Measurements from ENCODE around the gene NRN1. TPM values are rescaled to one million over a fixed set of nuclear protein-coding genes. Genes with fewer than 3 reads are reported as not detected.
A peak's percentile ranks its signal among the peaks of the same experiment; 100 is the strongest.

The NRN1 gene
- total RNA-seq, 1 donor from 2014 or later: 24.4 TPM

DNA sequence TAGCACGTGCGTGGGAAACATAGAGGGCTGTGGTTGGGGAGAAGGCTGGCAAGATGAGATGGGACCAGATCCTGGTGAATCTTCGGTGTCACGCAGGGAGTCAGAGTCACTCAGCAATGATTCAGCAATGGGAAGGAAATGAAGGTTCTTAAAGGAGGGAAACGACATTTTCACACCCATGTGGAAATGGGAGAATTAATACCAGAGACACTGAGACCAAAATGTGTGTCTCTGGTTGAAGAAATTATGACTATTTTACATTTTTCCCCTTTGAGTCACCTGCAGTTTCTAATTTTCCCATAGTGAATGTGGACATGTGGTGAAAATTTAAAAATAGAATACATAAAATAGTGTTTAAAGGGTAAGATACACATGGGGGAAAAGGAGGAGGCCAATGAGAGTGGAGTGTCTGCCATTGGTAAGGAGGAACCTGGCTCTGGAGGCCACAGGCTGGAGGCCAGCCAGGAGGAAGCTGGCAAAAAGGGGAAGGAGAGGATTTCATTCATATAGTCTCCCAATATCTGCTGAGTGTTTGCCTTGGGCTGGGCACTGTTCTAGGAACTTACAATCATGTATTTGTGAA lies 17.5 kb downstream of the NRN1 start:
- H3K9me3 ChIP-seq: no peaks in the 10 kb centered on the region
- H3K4me1 ChIP-seq: no peaks in the 10 kb centered on the region
- TF ChIP-seq, protein P1, sequence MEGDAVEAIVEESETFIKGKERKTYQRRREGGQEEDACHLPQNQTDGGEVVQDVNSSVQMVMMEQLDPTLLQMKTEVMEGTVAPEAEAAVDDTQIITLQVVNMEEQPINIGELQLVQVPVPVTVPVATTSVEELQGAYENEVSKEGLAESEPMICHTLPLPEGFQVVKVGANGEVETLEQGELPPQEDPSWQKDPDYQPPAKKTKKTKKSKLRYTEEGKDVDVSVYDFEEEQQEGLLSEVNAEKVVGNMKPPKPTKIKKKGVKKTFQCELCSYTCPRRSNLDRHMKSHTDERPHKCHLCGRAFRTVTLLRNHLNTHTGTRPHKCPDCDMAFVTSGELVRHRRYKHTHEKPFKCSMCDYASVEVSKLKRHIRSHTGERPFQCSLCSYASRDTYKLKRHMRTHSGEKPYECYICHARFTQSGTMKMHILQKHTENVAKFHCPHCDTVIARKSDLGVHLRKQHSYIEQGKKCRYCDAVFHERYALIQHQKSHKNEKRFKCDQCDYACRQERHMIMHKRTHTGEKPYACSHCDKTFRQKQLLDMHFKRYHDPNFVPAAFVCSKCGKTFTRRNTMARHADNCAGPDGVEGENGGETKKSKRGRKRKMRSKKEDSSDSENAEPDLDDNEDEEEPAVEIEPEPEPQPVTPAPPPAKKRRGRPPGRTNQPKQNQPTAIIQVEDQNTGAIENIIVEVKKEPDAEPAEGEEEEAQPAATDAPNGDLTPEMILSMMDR (IDR thresholded peaks at IDR 0.05): no peak
- DNase-seq: peak; percentile 77
- H3K4me3 ChIP-seq: no peak overlapping the region
- H3K27ac ChIP-seq: no peak overlapping the region
- H3K36me3 ChIP-seq: no peaks in the 10 kb centered on the region
- H3K27me3 ChIP-seq: peaks cover 27% of the 10 kb centered on the region
- peak; percentile 94 for ATAC-seq
- intact Hi-C loops (cut with DNase I): no loop called here

DNA sequence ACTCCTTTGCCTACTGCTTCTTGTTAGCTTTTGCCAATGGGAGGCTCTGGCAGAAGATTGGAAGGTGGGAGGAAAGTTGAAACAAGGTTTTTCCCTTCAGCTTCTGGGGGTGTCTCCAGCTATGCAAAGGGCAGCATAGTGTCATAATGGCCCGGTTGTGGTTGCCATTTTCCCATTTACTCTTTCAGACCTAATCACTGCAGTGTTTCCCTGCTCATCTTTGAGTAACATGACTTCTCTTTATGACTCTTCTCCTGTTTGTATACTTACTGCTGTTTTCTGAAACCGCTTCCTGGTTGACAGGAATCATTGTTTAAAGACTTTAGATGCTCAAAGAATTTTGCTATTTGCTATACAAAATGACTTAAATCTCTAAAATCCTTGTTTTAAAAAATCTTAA lies 19.9 kb downstream of the NRN1 start:
- DNase-seq (no peak), ATAC-seq (no peak)
- intact Hi-C loops (cut with DNase I): no loop called here
- H3K4me1 ChIP-seq: no peaks in the 10 kb centered on the region
- H3K36me3 ChIP-seq: no peaks in the 10 kb centered on the region
- H3K9me3 ChIP-seq: no peaks in the 10 kb centered on the region
- TF ChIP-seq, protein P1 (IDR thresholded peaks at IDR 0.05): no peak
- H3K27me3 ChIP-seq: peaks cover 5% of the 10 kb centered on the region
- H3K27ac ChIP-seq: no peak overlapping the region
- H3K4me3 ChIP-seq: no peak overlapping the region

DNA sequence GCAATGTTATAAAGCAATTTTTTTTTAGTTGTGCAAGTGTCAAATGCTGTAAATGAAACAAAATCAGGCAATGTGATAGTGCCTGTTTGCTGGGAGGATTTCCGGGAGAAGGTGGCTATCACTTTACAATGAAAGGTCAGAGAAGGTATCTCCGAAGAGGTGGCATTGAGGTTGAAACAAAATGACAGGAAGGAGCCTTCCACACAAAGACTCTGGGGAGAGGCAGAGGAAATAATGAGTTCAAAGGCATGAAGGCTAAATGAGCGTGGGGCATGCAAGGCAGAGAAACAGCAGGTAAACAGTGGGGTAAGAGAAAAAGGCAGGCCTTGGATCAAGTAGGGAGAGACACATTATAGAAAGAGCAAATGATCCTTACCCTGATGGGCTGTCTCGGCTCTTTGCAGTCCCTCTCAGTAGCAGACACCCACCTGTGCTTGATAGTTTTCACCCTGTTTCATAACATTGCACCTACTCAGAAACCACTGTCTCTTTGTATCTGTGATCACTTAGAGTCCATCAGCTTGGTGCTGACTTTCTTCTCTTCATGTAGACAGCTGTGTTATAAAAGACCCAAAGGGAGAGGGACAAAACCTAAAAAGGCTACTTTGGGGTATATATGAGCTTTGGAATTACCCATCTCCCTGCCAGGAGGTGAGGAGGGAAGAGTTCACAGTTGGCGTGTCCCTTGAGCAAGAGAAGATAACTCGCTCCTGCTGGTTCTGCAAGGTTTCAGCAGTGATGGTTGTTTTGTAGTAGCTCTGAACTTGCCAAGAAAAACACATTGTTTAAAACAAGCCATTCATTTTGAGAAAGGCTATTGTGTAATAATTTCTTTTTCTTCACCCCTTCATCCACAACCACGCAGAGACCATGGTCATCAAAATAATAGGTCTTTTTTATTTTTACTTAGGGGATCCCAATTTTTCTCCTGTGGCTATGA lies 22.3 kb downstream of the NRN1 start:
- ATAC-seq: no peak
- intact Hi-C loops (cut with DNase I): no loop called here

DNA sequence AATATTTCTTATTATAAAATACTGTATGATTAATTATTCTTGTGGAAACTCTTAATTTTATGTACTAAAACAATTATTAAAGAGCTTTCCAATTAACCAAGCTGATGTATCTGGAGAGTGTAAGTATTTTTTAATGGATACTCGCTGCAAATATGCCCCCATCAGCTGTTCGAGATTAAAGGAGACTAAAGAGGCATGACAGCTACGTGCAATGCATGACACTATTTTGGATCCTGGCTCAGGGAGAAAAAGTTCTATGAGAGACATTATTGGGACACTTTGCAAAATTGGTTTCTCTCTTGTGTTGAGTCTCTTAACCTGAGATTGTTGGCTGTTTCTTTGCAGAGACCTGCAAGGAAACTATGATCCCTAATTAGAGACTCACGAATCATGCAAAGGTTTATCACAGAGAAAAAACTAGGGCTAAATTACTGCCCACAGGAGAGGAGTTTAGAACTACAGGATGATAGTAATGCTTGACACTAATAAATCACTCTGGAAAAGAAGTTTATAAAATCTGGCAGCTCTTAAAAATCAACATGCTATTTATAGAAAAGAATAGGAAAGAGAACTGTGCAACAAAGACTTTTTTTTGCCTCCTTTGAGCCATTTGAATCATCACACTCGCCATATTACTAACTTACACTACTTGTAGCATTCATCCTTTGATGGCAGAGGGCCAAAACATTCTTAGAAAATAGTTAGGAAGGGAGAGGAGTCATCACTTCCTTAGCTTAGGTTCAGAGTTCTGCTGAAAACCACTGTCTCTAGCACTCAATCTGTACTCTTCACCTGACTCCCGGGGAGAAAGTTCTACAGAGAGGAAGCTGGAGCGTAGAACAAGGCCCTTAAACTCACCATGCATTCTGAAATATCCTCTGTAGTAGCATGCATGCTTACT lies 25.3 kb downstream of the NRN1 start:
- ATAC-seq: no peak
- intact Hi-C loops (cut with DNase I): no loop called here

More for the DNA sequence above, 22.3 kb downstream of the NRN1 start:
- no peak for DNase-seq
- H3K4me1 ChIP-seq: no peaks in the 10 kb centered on the region
- peaks cover 5% of the 10 kb centered on the region for H3K27me3 ChIP-seq
- no peaks in the 10 kb centered on the region for H3K36me3 ChIP-seq
- H3K4me3 ChIP-seq: no peak overlapping the region
- TF ChIP-seq, protein P1 (IDR thresholded peaks at IDR 0.05): no peak
- H3K27ac ChIP-seq: no peak overlapping the region
- no peaks in the 10 kb centered on the region for H3K9me3 ChIP-seq

More for the DNA sequence above, 25.3 kb downstream of the NRN1 start:
- Histone ChIP-seq H3K4me3 (no peak overlapping the region), H3K27me3 (peaks cover 5% of the 10 kb centered on the region), H3K9me3 (no peaks in the 10 kb centered on the region), H3K27ac (no peak overlapping the region), H3K36me3 (no peaks in the 10 kb centered on the region), H3K4me1 (no peaks in the 10 kb centered on the region)
- DNase-seq: no peak
- TF ChIP-seq, protein P1 (IDR thresholded peaks at IDR 0.05): no peak
